ENCODE measurements around the gene SHISA2. TPM values are rescaled to one million over a fixed set of nuclear protein-coding genes. Genes with fewer than 3 reads are reported as not detected.

The SHISA2 gene
- polyA plus RNA-seq, 3 donors, result not detected

DNA sequence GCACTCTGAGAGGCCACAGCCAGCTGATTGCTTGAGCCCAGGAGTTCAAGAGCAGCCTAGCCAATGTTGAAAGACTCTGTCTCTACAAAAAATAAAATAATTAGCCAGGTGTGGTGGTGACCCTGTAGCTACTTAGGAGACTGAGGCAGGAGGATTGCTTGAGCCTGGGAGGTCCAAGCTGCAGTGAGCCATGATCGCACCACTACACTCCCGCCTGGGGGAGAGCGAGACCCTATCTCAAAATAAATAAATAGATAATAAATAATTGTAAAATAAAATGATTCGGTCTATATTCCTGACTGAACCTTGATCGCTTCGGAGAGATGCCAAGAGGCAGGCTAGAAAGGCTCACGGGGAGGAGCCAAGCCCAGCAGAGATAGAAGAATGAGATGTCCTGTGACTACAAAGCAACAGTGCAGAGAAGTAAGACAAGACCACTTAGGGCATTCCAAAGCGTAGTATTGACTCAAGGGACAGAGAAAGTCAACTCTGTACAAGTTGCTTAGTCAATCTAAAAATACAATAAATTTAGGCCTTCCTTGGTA is 12.8 kb downstream of the SHISA2 start:
- no peak overlapping the region for H3K27ac ChIP-seq (ENCODE audit: low read depth in 1 of 2, low read length in 2 of 2)
- Mint-ChIP-seq H3K27ac (no peak overlapping the region), H3K4me1 (no peaks in the 10 kb centered on the region), H3K9me3 (peaks cover 0 to 8% (median 2%) of the 10 kb centered on the region in 7 donors), H3K36me3 (no peaks in the 10 kb centered on the region), H3K27me3 (ENCODE audit: low read depth in 3 of 3) (peaks cover 0 to 5% (median 1%) of the 10 kb centered on the region in 3 donors), H3K4me3 (no peak overlapping the region)
- no peaks in the 10 kb centered on the region for H3K36me3 ChIP-seq (replicated peaks in 1 of 2; ENCODE audit: control insufficient read depth in 1 of 2, insufficient read depth in 2 of 2, low read length in 2 of 2)
- H3K27me3 ChIP-seq (ENCODE audit: control insufficient read depth in 2 of 2, insufficient read depth in 2 of 2, low read length in 2 of 2), result no peaks in the 10 kb centered on the region
- 90% methylated on average over 4 of the region's 8 CpGs for WGBS (ENCODE audit: insufficient coverage)
- no peak overlapping the region for H3K4me3 ChIP-seq (replicated peaks in 1 of 3; ENCODE audit: low read depth in 2 of 3, low read length in 3 of 3)
- H3K4me1 ChIP-seq (ENCODE audit: control insufficient read depth in 1 of 2, insufficient read depth in 2 of 2, low read length in 2 of 2), result no peaks in the 10 kb centered on the region
- no peaks in the 10 kb centered on the region for H3K79me2 ChIP-seq (ENCODE audit: insufficient read depth, low read length)
- H3K9ac ChIP-seq (ENCODE audit: insufficient read depth, low read length, poor library complexity, severe bottlenecking), result no peak overlapping the region
- H3K9me3 ChIP-seq (replicated peaks in 1 of 2; ENCODE audit: control insufficient read depth in 1 of 2, insufficient read depth in 1 of 2, low read length in 2 of 2), result no peaks in the 10 kb centered on the region
- TF ChIP-seq, protein P1, sequence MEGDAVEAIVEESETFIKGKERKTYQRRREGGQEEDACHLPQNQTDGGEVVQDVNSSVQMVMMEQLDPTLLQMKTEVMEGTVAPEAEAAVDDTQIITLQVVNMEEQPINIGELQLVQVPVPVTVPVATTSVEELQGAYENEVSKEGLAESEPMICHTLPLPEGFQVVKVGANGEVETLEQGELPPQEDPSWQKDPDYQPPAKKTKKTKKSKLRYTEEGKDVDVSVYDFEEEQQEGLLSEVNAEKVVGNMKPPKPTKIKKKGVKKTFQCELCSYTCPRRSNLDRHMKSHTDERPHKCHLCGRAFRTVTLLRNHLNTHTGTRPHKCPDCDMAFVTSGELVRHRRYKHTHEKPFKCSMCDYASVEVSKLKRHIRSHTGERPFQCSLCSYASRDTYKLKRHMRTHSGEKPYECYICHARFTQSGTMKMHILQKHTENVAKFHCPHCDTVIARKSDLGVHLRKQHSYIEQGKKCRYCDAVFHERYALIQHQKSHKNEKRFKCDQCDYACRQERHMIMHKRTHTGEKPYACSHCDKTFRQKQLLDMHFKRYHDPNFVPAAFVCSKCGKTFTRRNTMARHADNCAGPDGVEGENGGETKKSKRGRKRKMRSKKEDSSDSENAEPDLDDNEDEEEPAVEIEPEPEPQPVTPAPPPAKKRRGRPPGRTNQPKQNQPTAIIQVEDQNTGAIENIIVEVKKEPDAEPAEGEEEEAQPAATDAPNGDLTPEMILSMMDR (IDR thresholded peaks at IDR 0.05), result no peak
- H3K4me2 ChIP-seq (replicated peaks; ENCODE audit: extremely low read depth, low read length, poor library complexity, severe bottlenecking), result no peak overlapping the region
- intact Hi-C loops (cut with micrococcal nuclease), result no loop called here
- H4K20me1 ChIP-seq (ENCODE audit: insufficient read depth, low read length), result no peaks in the 10 kb centered on the region
- no peak overlapping the region for H2AFZ ChIP-seq (ENCODE audit: insufficient read depth, low read depth, low read length, poor library complexity, severe bottlenecking)
- no peak for DNase-seq

DNA sequence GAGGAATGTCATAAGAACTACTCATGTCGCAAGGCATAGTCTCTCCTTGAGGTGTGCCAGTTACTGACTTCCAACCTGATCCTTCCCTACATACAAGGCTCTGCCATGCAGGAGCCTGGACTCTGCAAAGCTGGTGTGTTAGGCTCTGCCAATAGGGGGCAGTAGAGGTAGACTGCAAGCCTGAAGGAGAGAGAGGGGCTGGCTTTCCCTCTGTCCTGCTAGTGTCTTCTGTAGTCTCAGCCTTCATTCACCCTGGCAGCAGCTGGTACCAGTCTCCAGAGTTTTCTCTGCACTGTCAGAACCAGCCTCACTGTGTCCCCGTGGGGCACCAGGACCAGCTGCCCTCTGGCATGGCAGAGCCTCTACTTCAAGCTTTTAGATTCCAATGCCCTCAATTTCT is 14.5 kb downstream of the SHISA2 start:
- TF ChIP-seq, protein P1 (IDR thresholded peaks at IDR 0.05), result peak; percentile 18
- intact Hi-C loops (cut with micrococcal nuclease), result no loop called here
- Histone ChIP-seq H3K36me3 (replicated peaks in 1 of 2; ENCODE audit: control insufficient read depth in 1 of 2, insufficient read depth in 2 of 2, low read length in 2 of 2) (no peaks in the 10 kb centered on the region), H4K20me1 (ENCODE audit: insufficient read depth, low read length) (no peaks in the 10 kb centered on the region), H3K9ac (ENCODE audit: insufficient read depth, low read length, poor library complexity, severe bottlenecking) (no peak overlapping the region), H3K27ac (ENCODE audit: low read depth in 1 of 2, low read length in 2 of 2) (no peak overlapping the region), H3K4me2 (replicated peaks; ENCODE audit: extremely low read depth, low read length, poor library complexity, severe bottlenecking) (no peak overlapping the region), H3K4me3 (replicated peaks in 1 of 3; ENCODE audit: low read depth in 2 of 3, low read length in 3 of 3) (no peak overlapping the region), H3K9me3 (replicated peaks in 1 of 2; ENCODE audit: control insufficient read depth in 1 of 2, insufficient read depth in 1 of 2, low read length in 2 of 2) (no peaks in the 10 kb centered on the region), H3K4me1 (ENCODE audit: control insufficient read depth in 1 of 2, insufficient read depth in 2 of 2, low read length in 2 of 2) (no peaks in the 10 kb centered on the region), H2AFZ (ENCODE audit: insufficient read depth, low read depth, low read length, poor library complexity, severe bottlenecking) (no peak overlapping the region), H3K79me2 (ENCODE audit: insufficient read depth, low read length) (no peaks in the 10 kb centered on the region), H3K27me3 (ENCODE audit: control insufficient read depth in 2 of 2, insufficient read depth in 2 of 2, low read length in 2 of 2) (no peaks in the 10 kb centered on the region)
- Mint-ChIP-seq H3K36me3 (no peaks in the 10 kb centered on the region), H3K27me3 (ENCODE audit: low read depth in 3 of 3) (peaks cover 1 to 4% (median 2%) of the 10 kb centered on the region in 3 donors), H3K9me3 (peaks cover 0 to 13% (median 6%) of the 10 kb centered on the region in 7 donors), H3K4me3 (no peak overlapping the region), H3K4me1 (no peaks in the 10 kb centered on the region), H3K27ac (no peak overlapping the region)
- no peak for DNase-seq
- WGBS (ENCODE audit: insufficient coverage), result 44% methylated on average over 1 of the region's 2 CpGs

Data from CD14-positive monocyte (primary cell).